ENCODE data around the gene TMEM167B. TPM values are rescaled to one million over a fixed set of nuclear protein-coding genes. Genes with fewer than 3 reads are reported as not detected.
"Not testable (repeated sequence)": the region's sequence is repeated elsewhere in the genome, so short reads cannot be mapped to it uniquely, and the experiment has no call there.

Gene TMEM167B
- total RNA-seq, result 10 to 100 TPM; 33.6 to 33.9 TPM
- long read RNA-seq, donor 1, transcript TMEM167B-201 (3 exons, 3,730 nt), result major isoform, 5 of 10 reads
- long read RNA-seq, donor 1, partial matches to known transcripts, result 0 of 10 reads
- long read RNA-seq, donor 1, other reads (novel, unspliced or antisense), result 4 of 10 reads
- long read RNA-seq, donor 2, transcript TMEM167B-201 (3 exons, 3,730 nt), result major isoform, 18 of 19 reads
- long read RNA-seq, donor 2, partial matches to known transcripts, result 1 of 19 reads
- long read RNA-seq, donor 2, other reads (novel, unspliced or antisense), result 0 of 19 reads

GRCh38 chr1:109090196-109091077, at the start of gene TMEM167B:
TMEM167B (plus strand) TSS chr1:109090764; CDS start chr1:109090873, 109 bp downstream.
- DNase-seq (ENCODE audit: low spot score), result peak; percentile 97

GRCh38 chr1:109040989-109041620, 49.5 kb upstream of the TMEM167B start:
- intact Hi-C loops (cut with DNase I), result no loop called here
- DNase-seq (ENCODE audit: low spot score), result peak; percentile 80

More at GRCh38 chr1:109090196-109091077, at the start of gene TMEM167B:
- intact Hi-C loops (cut with DNase I), result no loop called here

DNA sequence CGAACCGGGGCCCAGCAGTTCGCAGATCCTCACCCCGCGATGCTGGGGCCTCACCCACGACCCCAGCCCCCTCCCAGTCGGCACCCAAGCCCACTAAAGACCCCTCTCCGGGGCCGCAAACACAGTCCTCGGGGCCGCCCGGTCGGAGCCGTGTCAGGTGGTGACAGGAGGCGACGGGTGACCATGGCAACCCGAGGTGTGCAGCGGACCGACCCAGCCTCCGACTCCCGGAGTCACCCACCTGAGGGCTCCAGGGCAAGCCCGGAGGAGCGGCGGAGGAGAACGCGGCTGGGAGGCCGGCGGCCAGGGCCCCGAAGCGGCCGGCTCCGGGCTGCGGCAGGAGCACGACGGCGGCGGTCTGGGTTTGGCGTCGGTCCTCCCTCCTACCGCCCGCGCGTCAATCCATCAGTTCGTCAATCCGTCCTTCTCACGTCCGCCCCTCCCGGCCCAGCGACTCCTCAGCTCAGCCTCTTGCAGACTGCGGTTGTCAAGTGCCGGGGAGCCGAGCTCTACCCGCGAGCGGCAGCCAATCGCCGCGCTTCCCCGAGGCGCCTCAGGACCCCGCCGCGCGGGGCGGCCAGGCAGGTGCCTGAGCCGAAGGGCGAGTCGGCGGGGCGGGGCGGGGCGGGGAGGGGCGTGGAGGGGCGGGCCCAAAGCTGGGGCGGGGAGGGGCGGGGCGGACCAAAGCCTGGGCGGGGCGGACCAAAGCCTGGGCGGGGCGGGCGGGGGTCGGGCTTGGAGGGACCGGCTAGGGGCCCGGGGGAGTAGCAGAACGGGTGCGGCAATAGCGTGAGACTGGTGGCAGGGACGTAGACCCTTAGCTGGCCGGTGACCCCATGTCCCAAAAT, 48.7 kb upstream of the TMEM167B start, which contains the start of gene WDR47:
WDR47 (minus strand) TSS at position 482 of the 848 bp plus-strand sequence. CDS start 18,590 bp downstream, outside the sequence.
- intact Hi-C loops (cut with DNase I), result no loop called here
- peak; percentile 98 for DNase-seq (ENCODE audit: low spot score)

GRCh38 chr1:109045595-109045994, 45.0 kb upstream of the TMEM167B start:
- DNase-seq (ENCODE audit: low spot score), result no peak
- intact Hi-C loops (cut with DNase I), result no loop called here

- no peak for DNase-seq (ENCODE audit: low spot score)
- intact Hi-C loops (cut with DNase I), result no loop called here
Measured at GRCh38 chr1:109046671-109047070, 43.9 kb upstream of the TMEM167B start.

GRCh38 chr1:109047339-109047738, 43.2 kb upstream of the TMEM167B start:
- no peak for DNase-seq (ENCODE audit: low spot score)
- intact Hi-C loops (cut with DNase I), result no loop called here

DNA sequence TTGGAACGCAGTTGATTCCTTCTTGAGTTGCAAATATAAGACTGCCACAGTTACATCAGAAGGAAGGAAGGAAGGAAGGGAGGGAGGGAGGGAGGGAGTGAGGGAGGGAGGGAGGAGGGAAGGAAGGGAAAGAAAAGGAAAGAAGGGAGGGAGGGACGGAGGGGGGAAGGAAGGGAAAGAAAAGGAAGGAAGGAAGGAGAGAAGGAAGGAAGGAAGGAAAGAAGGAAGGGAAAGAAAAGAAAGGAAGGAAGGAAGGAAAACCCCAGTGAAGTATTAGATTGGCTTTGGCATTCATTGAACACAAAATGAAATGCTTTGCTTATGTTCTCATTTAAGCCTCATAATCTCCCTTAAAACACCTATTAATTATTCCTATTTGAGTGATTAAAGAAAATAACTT, 42.2 kb upstream of the TMEM167B start:
- intact Hi-C loops (cut with DNase I), result no loop called here

DNA sequence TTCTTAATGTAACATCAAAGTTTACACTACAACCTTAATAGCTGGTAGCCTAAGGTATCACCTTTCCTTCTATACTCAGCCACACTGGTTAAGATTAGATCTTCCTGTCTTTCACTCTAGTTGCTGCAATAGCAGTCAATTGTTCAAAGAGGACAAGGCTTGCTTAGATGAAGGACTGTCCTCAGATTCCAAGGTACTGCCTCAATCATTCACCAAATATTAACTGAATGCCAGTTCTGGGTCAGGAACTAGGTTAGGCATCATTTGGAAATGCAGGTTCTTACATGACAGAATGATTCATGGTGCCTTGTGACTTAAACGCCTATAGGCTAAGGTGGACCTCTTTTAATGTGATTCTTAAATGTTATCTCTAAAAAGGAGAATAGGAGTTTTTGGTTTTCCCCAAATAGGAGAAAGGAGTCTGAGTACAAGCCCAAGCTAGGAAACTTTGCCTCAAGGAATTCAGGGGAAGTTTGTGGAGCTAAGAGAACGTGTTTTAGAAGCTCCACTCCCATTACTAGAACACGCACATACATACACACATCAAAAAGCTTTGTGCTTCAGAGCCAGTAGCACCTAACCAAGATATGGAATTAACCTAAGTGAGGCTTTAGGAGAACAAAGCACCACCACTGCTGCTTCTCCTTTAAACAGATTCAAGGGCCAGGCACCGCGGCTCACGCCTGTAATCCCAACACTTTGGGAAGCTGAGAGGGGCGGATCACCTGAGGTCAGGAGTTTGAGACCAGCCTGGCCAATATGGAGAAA, 40.2 kb upstream of the TMEM167B start:
- DNase-seq (ENCODE audit: low spot score), result no peak
- intact Hi-C loops (cut with DNase I), result no loop called here

More for the DNA sequence above, 42.2 kb upstream of the TMEM167B start:
- DNase-seq (ENCODE audit: low spot score), result no peak

- DNase-seq (ENCODE audit: low spot score); intact Hi-C loops (cut with DNase I): not testable (repeated sequence)
Measured at GRCh38 chr1:109052145-109052544, 38.4 kb upstream of the TMEM167B start.

GRCh38 chr1:109056064-109056463, 34.5 kb upstream of the TMEM167B start:
- no peak for DNase-seq (ENCODE audit: low spot score)
- intact Hi-C loops (cut with DNase I), result no loop called here

GRCh38 chr1:109059026-109059425, 31.5 kb upstream of the TMEM167B start:
- intact Hi-C loops (cut with DNase I), result no loop called here
- no peak for DNase-seq (ENCODE audit: low spot score)

DNA sequence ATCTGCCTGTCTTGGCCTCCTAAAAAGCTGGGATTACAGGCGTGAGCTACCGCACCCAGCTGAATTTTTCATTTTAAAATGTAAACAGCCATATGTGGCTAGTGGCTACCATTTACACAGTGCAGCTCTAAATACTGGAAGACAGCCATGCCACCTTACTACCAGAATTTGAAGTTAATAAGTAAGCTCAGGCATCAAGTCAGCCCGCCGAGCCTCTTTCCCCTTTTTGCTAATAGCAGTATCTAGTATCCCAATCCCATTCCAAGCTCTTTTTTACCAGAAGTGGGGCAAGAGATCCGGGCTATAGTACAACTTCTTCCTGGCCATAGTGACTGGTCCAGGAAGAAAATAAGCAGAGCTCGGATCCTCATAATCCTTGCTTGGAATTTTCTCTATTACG, 29.9 kb upstream of the TMEM167B start:
- no peak for DNase-seq (ENCODE audit: low spot score)
- intact Hi-C loops (cut with DNase I), result no loop called here

DNA sequence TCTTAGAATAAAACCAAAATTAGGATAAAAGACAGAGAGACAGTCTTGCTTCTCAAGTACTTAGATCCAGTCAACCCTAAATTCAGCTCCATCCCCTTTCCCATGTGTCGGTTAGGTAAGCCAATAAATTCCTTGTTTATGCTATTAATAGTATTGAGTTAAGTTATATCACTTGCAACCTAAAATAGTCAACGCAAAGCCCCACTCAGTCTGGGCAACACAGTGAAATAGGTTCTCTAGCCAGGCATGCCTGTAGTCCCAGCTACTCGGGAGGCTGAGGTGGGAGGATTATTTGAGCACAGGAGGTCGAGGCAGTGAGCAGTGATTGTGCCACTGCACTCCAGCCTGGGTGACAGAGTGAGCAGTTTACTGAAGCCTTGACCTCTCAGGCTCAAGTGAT, 29.4 kb upstream of the TMEM167B start:
- DNase-seq (ENCODE audit: low spot score), result no peak
- intact Hi-C loops (cut with DNase I), result no loop called here

DNA sequence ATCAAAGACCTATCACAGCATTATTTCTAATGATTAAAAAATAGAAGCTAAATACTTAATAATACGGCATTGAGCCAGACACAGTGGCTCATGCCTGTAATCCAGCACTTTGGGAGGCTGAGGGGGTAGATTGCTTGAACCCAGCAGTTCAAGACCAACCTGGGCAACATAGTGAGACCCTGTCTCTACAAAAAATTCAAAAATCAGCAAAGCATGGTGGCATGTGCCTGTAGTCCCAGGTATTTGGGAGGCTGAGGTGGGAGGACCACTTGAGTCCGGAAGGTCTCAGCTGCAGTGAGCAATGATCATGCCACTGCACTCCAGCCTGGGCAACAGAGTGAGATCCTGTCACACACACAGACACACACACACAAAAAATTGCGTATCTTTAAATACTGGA, 25.4 kb upstream of the TMEM167B start:
- DNase-seq (ENCODE audit: low spot score), result no peak
- intact Hi-C loops (cut with DNase I), result no loop called here

- intact Hi-C loops (cut with DNase I), result no loop called here
- no peak for DNase-seq (ENCODE audit: low spot score)
Measured at GRCh38 chr1:109067883-109068282, 22.7 kb upstream of the TMEM167B start.

- no peak for DNase-seq (ENCODE audit: low spot score)
- intact Hi-C loops (cut with DNase I), result no loop called here
Measured at GRCh38 chr1:109069294-109069693, 21.3 kb upstream of the TMEM167B start.

DNA sequence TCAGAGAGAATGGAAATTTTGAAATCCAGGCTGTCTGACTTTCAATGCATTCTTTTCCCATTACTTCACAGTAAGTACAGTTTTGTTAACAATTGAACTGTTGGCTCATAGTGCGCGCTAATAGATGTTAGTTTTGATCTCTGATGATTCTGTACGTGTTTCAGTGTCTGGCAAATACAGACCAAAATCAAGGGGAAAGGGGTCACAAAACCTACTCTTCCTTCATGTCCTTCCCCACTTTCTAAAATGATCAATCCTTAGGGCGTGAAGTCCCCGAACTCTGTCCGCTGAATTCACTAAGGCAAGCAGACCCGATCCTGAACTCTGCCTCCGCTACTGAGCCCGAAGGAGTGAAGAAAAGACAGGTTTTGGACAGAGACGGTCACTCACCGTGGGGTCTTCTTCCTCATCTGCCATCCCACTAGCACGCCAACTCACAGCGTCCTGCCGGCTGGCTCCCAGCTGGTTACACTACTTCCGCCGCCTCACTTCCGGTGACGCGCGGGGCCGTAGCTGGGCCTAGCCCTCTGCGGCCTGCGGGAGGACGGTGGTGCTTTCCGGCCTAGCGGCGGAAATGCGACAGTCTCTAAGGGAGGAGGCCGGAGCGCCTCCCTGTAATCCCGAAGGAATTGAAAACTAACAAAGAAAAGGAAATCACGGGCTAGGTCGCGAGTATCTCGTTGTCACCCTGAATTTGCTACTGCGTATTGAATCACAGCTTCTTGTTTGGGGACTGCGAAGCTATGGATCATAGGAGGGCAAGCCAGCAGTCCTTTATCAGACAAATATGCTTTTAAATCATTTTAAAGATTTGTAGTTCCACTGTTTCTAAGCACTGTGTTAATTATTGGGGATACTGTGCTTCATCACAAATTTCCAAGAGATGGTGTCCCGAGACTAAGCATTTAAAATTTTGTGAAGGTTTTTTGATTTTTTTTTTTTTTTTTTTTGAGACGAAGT, 14.8 kb upstream of the TMEM167B start, which contains the start of gene TAF13:
TAF13 (minus strand) TSS at position 473 of the 960 bp plus-strand sequence; CDS start at position 417, 56 bp downstream.
- peak; percentile 99 for DNase-seq (ENCODE audit: low spot score)
- intact Hi-C loops (cut with DNase I), result no loop called here

Measured in posterior vena cava (tissue), 2 donors.